ENCODE results near the gene ILKAP.
"Not testable (repeated sequence)": the region's sequence is repeated elsewhere in the genome, so short reads cannot be mapped to it uniquely, and the experiment has no call there.

ILKAP gene

DNA sequence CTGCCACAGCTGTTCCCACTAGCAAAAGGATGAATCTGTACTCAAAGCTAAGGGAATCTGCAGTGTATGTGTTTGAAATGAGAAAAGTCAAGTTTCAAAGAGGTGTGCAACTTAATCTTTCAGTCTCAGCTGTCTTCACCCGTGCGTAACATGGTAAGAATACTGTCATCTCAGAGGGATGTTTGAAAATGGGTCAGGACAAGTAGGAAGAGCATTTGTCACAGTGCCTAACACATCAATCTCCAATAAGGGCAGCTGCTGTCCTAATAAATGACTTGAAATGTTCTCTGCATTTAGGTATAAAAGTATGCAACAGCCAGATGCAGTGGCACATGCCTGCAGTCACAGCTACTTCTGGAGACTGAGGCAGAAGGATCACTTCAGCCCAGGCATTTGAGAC is 13.1 kb downstream of the ILKAP start:
- no peaks in the 10 kb centered on the region for H3K4me1 ChIP-seq (ENCODE audit: insufficient read depth, low read length)
- H3K9me3 ChIP-seq (ENCODE audit: control insufficient read depth, insufficient read depth, low read length), result no peaks in the 10 kb centered on the region
- H3K9ac ChIP-seq (ENCODE audit: low read depth, low read length), result no peak overlapping the region
- H3K36me3 ChIP-seq (ENCODE audit: insufficient read depth, low read length), result peaks cover 30% of the 10 kb centered on the region

DNA sequence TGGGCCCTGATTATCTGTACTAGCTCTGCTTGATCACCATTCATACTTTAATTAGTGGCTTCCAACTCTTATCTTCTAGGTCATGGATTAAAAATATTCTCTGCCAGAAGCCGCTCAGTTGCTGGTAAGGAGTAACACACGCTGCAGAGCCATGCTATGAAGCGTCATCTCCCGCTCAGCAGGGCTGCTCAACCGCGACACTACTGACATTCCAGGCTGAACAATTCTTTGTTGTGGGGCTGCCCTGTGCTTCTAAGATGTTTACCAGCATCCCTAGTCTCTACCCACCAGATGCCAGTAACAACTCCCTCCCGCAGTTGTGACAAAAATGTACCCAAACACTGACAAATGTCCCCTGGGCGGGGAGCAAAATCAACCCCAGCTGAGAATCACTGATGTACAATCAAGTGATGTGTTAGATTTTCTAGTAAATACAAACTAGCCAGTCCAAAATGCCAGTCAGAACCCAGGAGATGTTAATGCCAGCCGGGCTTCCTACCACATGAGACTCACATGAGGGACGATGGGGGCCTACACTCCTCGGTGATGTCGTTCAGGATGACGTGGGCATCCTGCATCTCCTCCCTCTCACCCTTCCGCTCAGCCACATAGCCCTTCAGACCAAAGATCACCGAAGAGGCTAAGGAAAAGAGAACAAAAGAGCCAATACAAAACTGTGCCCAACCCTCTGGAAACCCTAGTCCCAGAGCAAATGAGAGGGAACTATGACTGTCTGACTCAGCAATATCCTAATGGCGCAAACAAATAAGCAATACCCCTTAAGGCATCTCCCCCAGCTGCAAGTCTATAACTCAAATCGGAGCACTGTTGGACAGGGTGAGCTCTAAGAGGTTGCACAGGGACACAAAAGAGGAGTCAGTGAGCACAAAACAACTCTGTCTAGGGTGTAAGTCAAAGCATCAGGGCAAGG is 15.6 kb downstream of the ILKAP start:
- Histone ChIP-seq H3K4me1 (ENCODE audit: insufficient read depth, low read length) (no peaks in the 10 kb centered on the region), H3K9me3 (ENCODE audit: control insufficient read depth, insufficient read depth, low read length) (no peaks in the 10 kb centered on the region), H3K36me3 (ENCODE audit: insufficient read depth, low read length) (peaks cover 35% of the 10 kb centered on the region), H3K9ac (ENCODE audit: low read depth, low read length) (no peak overlapping the region)

DNA sequence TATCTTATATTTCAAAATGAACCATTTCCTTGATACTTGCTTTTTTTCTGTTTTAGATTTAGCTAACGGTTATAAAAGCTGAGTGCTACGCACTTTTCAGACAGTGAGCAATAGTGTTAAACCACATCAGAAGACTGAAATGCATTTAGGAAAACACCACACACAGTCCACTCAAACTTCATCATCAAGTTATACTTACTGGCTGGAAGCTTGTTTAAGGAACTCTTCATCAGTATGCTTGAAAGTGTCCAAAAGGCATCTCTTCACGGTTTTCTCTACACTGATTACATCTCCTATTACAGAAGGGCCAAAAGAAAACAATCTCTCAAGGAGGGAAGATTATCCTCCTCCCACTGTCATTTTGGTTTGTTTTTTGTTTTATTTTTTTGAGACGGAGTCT is 19.7 kb downstream of the ILKAP start:
- Histone ChIP-seq H3K9me3 (ENCODE audit: control insufficient read depth, insufficient read depth, low read length) (no peaks in the 10 kb centered on the region), H3K36me3 (ENCODE audit: insufficient read depth, low read length) (peaks cover 57% of the 10 kb centered on the region), H3K9ac (ENCODE audit: low read depth, low read length) (no peak overlapping the region), H3K4me1 (ENCODE audit: insufficient read depth, low read length) (no peaks in the 10 kb centered on the region)

DNA sequence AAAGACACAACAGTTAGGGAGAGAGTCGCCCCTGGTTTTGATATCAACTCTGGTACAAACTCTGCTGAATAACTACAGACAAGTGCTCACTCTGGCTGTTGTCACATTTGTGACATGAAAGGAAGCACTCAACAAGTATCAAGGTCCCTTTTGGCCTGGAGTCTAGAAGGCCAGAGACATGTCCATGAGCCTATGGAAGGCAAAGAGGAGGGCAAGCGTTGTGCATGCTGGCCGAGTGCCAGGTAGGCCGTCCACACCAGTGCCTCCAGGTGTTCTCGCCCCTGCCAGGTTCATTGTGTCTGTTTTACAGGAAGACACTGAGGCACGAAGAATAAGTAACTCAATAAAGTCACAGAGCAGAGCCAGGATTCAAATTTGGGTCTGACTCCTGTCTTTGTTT is 21.1 kb downstream of the ILKAP start:
- Histone ChIP-seq H3K4me1 (ENCODE audit: insufficient read depth, low read length) (no peaks in the 10 kb centered on the region), H3K9ac (ENCODE audit: low read depth, low read length) (no peak overlapping the region), H3K36me3 (ENCODE audit: insufficient read depth, low read length) (peaks cover 51% of the 10 kb centered on the region), H3K9me3 (ENCODE audit: control insufficient read depth, insufficient read depth, low read length) (no peaks in the 10 kb centered on the region)

DNA sequence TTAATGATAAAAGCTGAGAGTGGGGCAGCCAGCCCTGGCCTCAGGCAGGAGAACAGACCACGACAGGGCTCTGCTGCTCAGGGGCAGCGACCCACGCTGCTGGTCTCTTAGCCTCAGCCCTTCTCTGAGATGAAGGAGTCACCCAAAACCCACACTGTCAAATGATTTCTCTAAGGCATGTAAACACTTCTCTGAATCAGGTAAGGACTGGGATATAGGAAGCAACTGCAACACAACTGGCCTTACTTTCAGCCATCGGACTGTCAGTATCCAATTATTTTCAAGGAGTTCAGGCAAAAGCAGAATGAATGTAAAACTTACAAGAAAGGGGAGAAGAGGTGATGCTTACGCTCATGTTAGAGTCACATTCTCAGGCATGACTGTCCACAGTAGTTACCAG is 22.9 kb downstream of the ILKAP start:
- Histone ChIP-seq H3K36me3 (ENCODE audit: insufficient read depth, low read length) (peaks cover 45% of the 10 kb centered on the region), H3K4me1 (ENCODE audit: insufficient read depth, low read length) (no peaks in the 10 kb centered on the region), H3K9me3 (ENCODE audit: control insufficient read depth, insufficient read depth, low read length) (no peaks in the 10 kb centered on the region), H3K9ac (ENCODE audit: low read depth, low read length) (no peak overlapping the region)

DNA sequence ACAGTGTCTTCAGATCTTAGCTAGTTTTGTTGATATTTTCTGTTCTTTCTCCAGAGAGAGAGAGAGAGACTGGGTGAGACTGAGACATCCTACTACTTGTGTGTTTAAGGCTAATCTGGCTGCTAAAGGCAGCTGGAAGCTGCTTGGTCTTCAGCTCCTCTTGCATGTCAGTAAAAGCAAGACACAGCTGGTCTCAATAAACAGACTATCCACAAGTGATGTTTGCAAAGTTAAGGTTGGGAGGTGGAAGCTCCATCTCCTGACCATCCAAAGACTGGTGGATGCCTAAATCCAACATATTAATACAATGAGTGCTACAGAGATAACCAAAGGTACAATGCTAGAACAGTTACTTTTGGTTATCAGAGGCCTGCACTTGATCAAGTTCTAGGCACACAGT is 26.9 kb downstream of the ILKAP start:
- H3K9me3 ChIP-seq (ENCODE audit: control insufficient read depth, insufficient read depth, low read length), result no peaks in the 10 kb centered on the region
- no peak overlapping the region for H3K9ac ChIP-seq (ENCODE audit: low read depth, low read length)
- H3K36me3 ChIP-seq (ENCODE audit: insufficient read depth, low read length), result peaks cover 20% of the 10 kb centered on the region; the same call in 1 of the 2 replicates
- no peaks in the 10 kb centered on the region for H3K4me1 ChIP-seq (ENCODE audit: insufficient read depth, low read length)

DNA sequence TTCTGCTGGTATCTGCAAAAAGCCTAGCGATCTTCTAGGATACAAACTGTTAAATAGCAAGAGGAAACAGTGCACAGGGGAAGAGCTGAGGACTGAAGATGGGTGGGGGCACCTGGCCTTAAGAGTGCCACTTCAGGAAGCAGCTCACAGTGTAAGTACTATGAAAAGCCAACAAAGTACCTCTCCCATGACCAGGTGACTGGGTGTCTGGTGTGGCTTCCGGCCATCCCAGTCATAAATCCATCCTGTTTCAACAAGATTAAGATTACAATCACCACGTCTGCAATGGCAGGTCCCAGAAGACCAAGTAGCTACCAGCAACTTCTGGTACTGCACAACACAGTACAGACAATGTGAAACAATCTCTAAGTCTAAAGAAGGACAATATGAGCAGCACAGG is 28.8 kb downstream of the ILKAP start:
- Histone ChIP-seq H3K4me1 (ENCODE audit: insufficient read depth, low read length) (no peaks in the 10 kb centered on the region), H3K9me3 (ENCODE audit: control insufficient read depth, insufficient read depth, low read length) (no peaks in the 10 kb centered on the region), H3K9ac (ENCODE audit: low read depth, low read length) (no peak overlapping the region), H3K36me3 (ENCODE audit: insufficient read depth, low read length) (peaks cover 13% of the 10 kb centered on the region; the same call in 1 of the 2 replicates)

DNA sequence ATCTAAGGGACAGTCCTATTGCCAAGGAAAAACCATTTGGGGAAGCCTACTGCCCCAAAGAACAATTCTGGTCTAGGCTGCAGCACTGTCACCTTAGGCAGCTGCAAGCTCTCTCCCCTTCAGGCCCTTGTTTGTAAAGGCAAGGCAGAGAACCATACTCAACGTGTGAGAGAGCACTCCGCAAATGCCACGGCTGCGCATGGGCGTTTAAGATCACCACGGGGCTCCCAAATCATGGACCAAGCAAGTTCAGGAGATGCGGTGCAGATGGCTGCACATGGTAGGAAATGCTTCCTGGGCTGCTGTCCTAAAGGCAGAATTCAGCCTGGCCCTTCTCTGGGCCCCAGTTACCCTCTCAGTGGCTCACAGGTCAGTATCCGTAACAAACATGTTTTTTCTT is 29.2 kb downstream of the ILKAP start:
- Histone ChIP-seq H3K9me3 (ENCODE audit: control insufficient read depth, insufficient read depth, low read length) (no peaks in the 10 kb centered on the region), H3K36me3 (ENCODE audit: insufficient read depth, low read length) (peaks cover 10% of the 10 kb centered on the region; the same call in 1 of the 2 replicates), H3K9ac (ENCODE audit: low read depth, low read length) (no peak overlapping the region), H3K4me1 (ENCODE audit: insufficient read depth, low read length) (no peaks in the 10 kb centered on the region)

DNA sequence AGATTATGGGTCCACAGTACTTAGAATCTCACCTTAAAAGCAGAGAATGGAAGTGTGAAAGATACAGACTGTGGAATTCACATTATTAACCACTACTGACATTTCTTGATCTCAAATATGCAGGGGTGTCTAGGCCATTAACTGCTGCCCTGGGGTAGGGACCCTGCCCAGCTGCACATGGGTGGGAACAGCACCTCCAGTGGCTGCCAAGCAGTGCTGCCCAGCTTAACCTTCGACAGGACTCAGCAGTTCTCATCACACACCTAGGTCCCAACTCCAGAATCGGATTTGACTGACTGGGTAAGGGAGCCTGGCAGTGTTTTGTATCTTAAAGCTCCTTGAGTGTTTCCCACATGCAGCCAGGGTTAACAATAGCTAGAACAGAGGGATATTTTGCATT is 29.8 kb downstream of the ILKAP start:
- Histone ChIP-seq H3K36me3 (ENCODE audit: insufficient read depth, low read length) (peaks cover 8% of the 10 kb centered on the region; the same call in 1 of the 2 replicates), H3K9me3 (ENCODE audit: control insufficient read depth, insufficient read depth, low read length) (no peaks in the 10 kb centered on the region), H3K9ac (ENCODE audit: low read depth, low read length) (no peak overlapping the region), H3K4me1 (ENCODE audit: insufficient read depth, low read length) (no peaks in the 10 kb centered on the region)

DNA sequence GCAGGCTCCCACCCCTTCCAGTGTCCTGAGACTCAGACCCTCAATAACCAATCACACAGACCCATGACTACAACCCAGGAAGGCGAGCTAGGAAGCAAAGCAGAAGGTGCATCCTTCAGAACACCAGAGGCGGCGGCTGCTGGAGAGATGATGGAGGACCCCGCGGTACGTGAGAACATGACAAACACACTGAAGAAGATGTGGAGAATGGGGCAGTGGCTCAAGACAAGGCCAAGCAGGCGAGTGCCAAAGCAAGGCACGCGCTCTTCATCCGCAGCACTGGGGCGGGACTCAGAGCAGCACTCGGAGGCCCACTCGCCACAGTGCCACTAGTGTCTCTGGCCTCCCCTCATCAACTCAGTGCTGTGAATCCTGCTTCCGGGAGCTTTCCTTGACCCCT is 31.1 kb downstream of the ILKAP start:
- Histone ChIP-seq H3K4me1 (ENCODE audit: insufficient read depth, low read length) (no peaks in the 10 kb centered on the region), H3K36me3 (ENCODE audit: insufficient read depth, low read length) (peaks cover 4% of the 10 kb centered on the region; the same call in 1 of the 2 replicates), H3K9me3 (ENCODE audit: control insufficient read depth, insufficient read depth, low read length) (no peaks in the 10 kb centered on the region), H3K9ac (ENCODE audit: low read depth, low read length) (no peak overlapping the region)

DNA sequence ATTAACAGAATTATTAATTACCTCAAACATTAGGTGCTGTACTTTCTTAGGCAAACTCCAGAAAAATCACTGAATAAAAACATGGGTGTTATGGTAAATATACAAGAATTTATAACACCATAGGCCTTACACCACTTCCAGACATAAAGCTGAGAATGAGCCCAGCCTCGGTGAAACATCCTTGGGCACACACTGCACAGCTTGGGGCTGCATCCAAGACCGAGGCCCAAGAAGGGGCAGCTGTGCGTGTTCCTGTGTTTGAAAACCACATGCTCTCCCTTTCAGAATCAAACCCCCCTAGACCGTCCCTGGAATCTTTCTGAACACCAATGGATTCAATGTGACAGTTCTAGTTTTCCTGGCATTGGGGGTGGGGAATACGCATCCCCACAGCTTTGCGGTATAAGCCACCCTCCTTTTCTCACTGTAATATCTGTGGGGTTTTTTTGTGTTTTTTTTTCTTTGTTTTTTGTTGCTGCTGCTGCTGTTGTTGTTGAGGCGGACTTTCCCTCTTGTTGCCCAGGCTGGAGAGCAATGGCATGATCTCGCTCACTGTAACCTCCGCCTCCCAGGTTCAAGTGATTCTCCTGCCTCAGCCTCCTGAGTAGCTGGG is 31.8 kb downstream of the ILKAP start:
- no peaks in the 10 kb centered on the region for H3K4me1 ChIP-seq (ENCODE audit: insufficient read depth, low read length)
- no peak overlapping the region for H3K9ac ChIP-seq (ENCODE audit: low read depth, low read length)
- H3K9me3 ChIP-seq (ENCODE audit: control insufficient read depth, insufficient read depth, low read length), result no peaks in the 10 kb centered on the region
- peaks cover 4% of the 10 kb centered on the region; the same call in 1 of the 2 replicates for H3K36me3 ChIP-seq (ENCODE audit: insufficient read depth, low read length)

DNA sequence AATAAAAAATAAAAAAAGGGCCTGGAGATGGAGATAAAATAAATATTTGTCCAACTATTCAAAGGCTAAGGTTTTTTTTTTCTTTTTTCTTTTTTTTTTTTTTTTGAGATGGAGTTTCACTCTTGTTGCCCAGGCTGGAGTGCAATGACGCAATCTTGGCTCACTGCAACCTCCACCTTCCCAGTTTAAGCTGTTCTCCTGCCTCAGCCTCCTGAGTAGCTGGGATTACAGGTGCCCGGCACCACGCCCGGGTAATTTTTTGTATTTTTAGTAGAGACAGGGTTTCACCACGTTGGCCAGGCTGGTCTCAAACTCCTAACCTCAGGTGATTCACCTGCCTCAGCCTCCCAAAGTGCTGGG is 32.4 kb downstream of the ILKAP start:
- H3K9ac ChIP-seq (ENCODE audit: low read depth, low read length); H3K9me3 ChIP-seq (ENCODE audit: control insufficient read depth, insufficient read depth, low read length); H3K4me1 ChIP-seq (ENCODE audit: insufficient read depth, low read length); H3K36me3 ChIP-seq (ENCODE audit: insufficient read depth, low read length): not testable (repeated sequence)

DNA sequence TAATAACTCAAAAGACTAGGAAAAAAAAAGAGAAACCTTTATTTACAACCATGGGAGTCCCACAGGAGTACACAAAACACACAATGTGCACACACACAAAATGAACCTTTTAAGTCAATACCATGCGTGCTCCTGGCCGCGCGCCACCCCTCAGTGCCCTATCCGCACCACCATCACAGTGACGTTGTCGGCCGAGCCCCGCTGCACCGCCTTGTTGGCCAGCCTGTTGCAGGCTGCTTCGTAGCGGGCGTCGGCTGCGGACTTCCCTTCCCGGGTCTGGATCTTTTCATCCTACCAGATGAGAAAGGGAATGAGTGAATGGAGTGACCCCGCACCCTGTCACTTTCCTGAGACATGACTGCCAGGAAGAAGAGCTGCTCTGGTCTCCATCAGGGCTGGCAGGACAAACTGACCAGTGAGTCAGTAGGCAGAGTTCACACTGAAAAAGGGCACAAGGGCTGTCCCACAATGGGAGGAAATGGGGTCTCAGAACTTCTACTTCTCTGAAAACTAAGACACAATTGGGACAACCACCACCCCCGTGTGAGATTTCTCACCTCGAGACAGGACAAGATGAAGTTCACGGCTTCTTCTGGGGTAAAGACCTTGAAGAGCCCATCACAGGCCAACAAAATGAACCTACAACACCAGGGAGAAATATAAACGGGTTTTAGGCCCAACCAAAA is 33.0 kb downstream of the ILKAP start:
- Histone ChIP-seq H3K9me3 (ENCODE audit: control insufficient read depth, insufficient read depth, low read length) (no peaks in the 10 kb centered on the region), H3K9ac (ENCODE audit: low read depth, low read length) (no peak overlapping the region), H3K36me3 (ENCODE audit: insufficient read depth, low read length) (peaks cover 4% of the 10 kb centered on the region; the same call in 1 of the 2 replicates), H3K4me1 (ENCODE audit: insufficient read depth, low read length) (no peaks in the 10 kb centered on the region)

DNA sequence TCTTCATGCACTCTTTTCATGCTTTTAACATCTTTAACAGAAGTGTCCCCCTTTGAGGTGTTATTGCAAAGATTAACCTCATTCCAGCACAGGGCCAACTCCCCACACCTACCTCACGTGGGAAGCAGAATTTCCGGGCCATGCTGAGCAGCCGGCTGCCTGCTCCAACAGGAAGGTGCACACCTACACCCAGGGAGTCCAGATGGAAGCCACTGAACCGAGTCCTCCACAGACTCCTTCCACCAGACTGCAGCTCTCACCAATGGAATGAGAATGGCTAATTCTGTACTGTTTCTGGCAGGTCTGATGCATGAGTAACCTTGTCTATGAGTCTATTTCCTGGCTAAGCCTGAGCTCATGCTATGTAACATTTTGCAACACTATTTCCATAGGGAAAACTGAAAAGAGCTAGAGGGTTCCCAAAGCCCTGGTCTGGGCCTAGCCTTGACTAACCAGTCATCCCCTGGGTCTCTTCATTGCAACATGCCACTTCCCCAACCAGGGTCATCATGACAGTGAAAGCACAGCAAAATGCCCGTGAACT is 33.7 kb downstream of the ILKAP start:
- Histone ChIP-seq H3K9me3 (ENCODE audit: control insufficient read depth, insufficient read depth, low read length) (no peaks in the 10 kb centered on the region), H3K4me1 (ENCODE audit: insufficient read depth, low read length) (no peaks in the 10 kb centered on the region), H3K9ac (ENCODE audit: low read depth, low read length) (no peak overlapping the region), H3K36me3 (ENCODE audit: insufficient read depth, low read length) (peaks cover 4% of the 10 kb centered on the region; the same call in 1 of the 2 replicates)

All from ES-I3 (cell line).